Measurements from ENCODE around the gene LDLRAD4.

GRCh38 chr18:13481331-13481730 is 262.8 kb downstream of the LDLRAD4 start:
- TF ChIP-seq CTCF (conservative IDR thresholded peaks at IDR 0.05; ENCODE audit: low read depth, low read length), result no peak
- TF ChIP-seq EZH2 (IDR thresholded peaks at IDR 0.05; ENCODE audit: low read length, unreplicated experiment), result no peak
- TF ChIP-seq EZH2phosphoT487 (IDR thresholded peaks at IDR 0.05; ENCODE audit: borderline replicate concordance, low read length), result no peak
